ENCODE results near the gene ACSL3.

Gene ACSL3

GRCh38 chr2:222944552-222944951 lies 83.7 kb downstream of the ACSL3 start:
- DNase-seq, result no peak

- no peak for DNase-seq
Measured at GRCh38 chr2:222944971-222945740, 84.3 kb downstream of the ACSL3 start.

DNA sequence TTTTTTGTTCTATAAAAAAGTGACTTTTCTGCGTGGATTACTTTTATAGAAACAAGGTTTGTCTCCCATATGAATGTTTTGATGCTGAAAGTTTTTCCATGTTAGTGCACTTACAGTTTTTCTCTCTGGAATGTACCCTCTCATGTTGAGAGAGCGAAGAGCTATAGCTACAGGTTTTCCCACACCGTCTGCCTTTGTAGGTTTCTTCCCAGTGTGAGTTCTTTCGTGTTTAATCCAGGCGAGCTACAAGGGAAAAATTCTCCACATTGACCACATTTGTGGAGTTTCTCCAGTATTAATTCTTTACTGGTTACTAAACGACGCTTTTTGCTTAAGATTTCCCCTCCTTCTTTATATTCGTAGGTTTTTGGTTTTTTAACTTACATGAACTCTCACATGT lies 85.1 kb downstream of the ACSL3 start:
- DNase-seq, result no peak

- DNase-seq, result no peak
Measured at GRCh38 chr2:222946700-222947287, 86.0 kb downstream of the ACSL3 start.

DNA sequence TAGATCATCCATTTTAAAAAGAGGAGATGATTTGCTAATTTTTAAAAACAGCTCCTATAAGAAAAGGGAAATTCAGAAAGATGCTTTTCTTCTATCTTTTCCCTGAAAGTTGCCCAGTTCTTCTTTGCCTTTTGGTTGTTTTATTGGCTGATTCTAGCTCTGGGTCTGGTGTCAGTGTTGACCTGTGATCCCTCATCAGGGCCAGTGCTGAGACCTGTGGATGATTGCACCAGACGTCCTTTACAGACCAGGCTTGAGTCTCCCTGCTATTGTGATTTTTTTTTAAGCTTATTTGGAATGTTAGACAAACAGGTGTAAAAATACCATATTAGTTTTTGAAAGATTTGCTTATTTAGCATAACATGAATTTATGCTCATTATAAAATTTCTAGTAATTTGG lies 88.2 kb downstream of the ACSL3 start:
- no peak for DNase-seq

- DNase-seq, result no peak
Measured at GRCh38 chr2:222949690-222950323, 89.0 kb downstream of the ACSL3 start.

- no peak for DNase-seq
Measured at GRCh38 chr2:222950638-222951285, 89.9 kb downstream of the ACSL3 start.

DNA sequence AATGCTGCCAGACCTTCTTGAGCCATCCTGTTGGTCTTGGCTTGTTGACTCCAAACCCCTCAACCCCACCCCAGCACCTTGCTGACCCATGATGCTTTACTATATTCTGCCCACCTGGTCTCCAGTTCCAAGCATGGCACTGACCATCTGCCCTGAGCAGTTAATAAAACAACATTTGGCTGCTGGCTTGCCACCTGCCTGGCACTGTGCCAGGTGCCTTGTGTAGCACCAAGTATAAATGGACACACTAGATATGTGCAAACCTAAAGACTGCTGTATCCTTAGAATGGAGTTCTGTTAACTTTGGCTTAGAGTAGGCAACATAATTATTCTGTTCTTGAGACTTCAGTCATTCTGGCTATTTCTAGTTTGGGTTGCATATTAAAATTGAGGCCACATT lies 91.4 kb downstream of the ACSL3 start:
- DNase-seq, result no peak

GRCh38 chr2:222955008-222955407 lies 94.2 kb downstream of the ACSL3 start:
- DNase-seq, result no peak

DNA sequence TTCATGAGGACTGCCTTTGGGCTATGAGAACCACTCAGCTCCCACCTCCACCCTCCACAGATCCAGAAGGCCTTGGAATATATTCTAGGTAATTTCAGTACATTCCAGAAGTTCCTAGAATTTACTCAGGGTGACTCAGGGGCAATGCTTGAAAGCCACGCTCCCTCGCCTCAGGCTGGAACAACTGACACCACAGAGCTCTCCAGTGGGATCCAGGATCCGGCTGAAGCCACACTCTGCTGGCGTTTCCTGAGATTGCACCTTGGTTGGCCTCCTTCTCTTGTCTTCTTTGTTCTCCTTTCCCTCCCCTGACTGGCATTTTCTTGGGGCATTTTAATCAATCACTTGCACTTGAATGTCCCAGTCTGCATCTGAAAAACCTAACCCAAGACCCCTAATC lies 98.5 kb downstream of the ACSL3 start:
- no peak for DNase-seq

GRCh38 chr2:222960126-222960525 lies 99.3 kb downstream of the ACSL3 start:
- no peak for DNase-seq

DNA sequence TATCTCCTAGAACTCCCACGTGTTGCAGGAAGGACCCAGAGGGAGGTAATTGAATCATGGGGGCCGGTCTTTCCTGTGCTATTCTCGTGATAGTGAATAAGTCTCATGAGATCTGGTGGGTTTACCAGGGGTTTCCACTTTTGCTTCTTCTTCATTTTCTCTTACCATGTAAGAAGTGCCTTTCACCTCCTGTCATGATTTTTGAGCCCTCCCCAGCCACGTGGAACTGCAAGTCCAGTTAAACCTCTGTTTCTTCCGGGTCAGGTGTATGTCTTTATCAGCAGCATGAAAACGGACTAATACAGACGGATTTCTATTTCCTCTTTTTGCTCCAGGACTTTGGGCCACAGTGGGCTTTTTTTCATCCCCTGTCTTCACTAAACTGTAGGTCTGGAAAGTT lies 102.8 kb downstream of the ACSL3 start:
- DNase-seq, result no peak

- DNase-seq, result no peak
Measured at GRCh38 chr2:222964376-222965031, 103.7 kb downstream of the ACSL3 start.

DNA sequence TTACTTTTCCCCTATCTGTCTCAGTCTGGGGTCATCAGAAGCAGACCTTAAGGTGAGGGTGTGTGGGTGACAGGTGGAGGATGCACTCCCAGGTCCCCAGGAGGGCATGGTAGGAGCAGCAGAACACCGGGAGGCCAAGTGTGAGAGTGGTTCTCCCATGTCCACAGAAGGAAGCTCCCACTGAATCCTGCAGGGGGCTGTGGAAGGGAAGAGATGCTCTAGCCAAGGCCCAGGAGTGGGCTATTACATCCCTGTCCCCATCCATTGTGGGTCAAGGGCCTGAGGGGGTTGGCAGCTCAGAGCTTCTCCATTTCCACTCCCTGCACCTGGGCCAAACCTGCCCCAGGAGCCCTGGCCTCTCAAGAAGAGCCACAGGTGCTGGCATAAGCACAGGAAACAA lies 104.7 kb downstream of the ACSL3 start:
- DNase-seq, result no peak

DNA sequence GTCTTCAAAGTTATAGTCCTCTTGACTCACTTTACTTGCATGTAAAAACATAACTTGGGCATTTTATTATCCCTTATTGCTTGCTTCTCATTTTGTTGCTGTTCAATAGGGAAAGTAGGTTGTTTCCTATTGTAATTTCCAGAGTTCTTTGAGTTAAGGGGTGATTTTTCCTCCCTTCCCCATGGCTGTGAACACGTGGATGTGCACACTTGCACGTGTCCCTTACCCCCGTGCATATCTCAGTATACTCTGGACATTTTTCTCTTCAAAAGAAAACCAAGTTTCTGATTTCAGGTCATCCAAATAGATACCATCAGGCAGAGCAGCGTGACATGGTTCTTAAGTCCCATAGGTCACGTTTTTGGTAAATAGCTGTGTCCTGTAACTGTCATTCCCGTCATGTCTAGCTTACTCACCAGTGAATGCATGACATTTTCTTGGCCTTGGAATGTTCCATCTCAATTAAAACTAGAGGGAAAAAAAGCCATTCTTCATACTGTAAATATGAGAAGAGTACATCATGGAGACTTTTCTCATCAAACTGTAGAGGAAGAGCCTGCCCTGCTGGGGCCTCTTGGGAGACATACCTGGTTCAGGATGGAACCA lies 107.8 kb downstream of the ACSL3 start:
- no peak for DNase-seq

DNA sequence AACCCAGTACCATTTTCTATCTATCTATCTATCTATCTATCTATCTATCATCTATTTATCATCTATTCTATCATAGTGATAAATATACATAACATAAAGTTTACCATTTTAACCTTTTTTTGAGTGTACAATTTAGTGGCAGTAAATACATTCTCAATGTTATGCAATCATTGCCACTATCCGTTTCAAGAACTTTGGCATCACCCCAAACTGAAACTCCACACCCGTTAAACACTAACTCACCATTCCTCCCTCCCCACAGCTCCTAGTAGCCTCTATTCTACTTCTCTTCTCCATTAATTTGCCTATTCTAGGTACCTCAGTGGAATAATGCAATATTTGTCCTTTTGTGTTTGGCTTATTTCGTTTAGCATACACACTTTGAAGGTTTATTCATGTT lies 108.7 kb downstream of the ACSL3 start:
- no peak for DNase-seq

DNA sequence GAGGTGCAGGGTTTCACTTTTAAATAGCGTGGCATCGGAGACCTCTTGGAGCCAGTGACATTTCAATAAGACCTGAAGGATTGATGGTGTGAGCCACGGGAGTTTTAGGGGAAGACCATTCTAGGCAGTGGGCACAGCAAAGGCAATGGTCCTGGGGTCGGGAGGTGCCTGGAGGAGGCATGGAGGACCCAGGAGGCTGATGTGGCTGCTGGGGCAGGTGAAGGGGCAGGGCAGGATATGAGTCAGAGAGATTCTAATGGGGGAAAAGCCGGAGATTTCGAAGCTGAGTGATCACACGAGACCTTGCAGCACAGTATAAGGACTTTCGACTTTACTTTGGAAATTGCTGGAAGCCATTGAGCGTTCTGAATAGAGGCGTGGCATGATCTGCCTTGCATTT lies 111.6 kb downstream of the ACSL3 start:
- DNase-seq, result no peak

- no peak for DNase-seq
Measured at GRCh38 chr2:222973237-222973636, 112.4 kb downstream of the ACSL3 start.

DNA sequence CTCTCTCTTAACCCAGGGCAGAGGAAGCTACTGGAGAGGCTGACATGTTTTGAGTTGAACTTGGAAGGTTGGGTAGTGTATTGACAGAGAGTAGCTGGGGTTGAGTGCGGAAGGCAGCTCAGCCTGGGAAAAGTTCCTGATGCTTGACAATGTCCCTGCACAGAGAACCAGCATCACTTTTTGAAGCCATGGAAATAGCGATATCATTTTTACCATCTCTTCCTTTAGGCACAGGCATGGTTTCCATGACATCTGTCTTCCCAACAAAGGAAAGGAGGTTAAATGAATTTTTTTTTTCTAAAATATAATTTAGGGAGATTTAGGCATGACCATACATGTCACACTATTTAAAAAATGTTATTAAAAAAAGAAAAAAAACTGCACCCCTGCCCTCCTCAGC lies 112.9 kb downstream of the ACSL3 start:
- DNase-seq, result no peak

- no peak for DNase-seq
Measured at GRCh38 chr2:222976521-222977061, 115.8 kb downstream of the ACSL3 start.

GRCh38 chr2:222977121-222977520 lies 116.3 kb downstream of the ACSL3 start:
- DNase-seq, result no peak

DNA sequence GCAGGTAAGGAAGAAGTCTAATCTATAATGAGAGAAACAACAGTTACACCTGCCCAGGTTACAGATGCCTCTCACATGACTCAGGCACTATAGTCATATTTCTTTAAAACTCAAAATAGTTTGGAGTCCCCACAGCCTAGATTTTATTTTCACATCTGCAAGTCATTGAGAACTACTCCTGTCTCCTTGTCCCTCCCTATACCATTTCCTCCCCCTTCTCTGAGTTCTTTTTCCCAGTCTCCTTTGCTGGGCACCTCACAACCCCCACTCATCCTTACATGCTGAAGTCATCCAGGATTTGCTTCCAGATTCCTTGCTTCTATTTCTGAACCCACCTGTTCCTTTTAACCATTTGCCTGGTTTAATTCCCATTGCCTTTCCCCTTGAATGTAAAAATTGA lies 118.0 kb downstream of the ACSL3 start:
- DNase-seq, result no peak

GRCh38 chr2:222979484-222979883 lies 118.6 kb downstream of the ACSL3 start:
- DNase-seq, result no peak

Measured in NK-92 treated with Interleukin-12 subunit alpha and Interleukin-12 subunit beta, amount 100 ng/mL, for 24 hours (cell line).